Suprapubic skin (tissue), 3 donors: ENCODE data around the gene RMND5B.

Experiments used
- CTCF ChIP-seq, 2 donors: fragments of 200-600 bp in 1 of 2; fragments of 450-650 bp in 1 of 2; sonication (generic) in 1 of 2; IDR thresholded peaks; one replicate each; pipeline ENCODE4 v1.5.1; 2016 to 2019; ENCODE audit warnings: antibody characterized with exemption in 2 of 2, mild to moderate bottlenecking in 1 of 2, moderate library complexity in 1 of 2
- POLR2AphosphoS5 ChIP-seq, 3 donors: sonication (generic); formaldehyde crosslinking; IDR thresholded peaks; one replicate each; pipeline ENCODE4 v1.6.1; 2017; ENCODE audit warnings: antibody characterized with exemption in 3 of 3

- no peak for TF ChIP-seq CTCF (IDR thresholded peaks at IDR 0.05)
- TF ChIP-seq POLR2AphosphoS5 (IDR thresholded peaks at IDR 0.05), result no peak
These were observed 55.6 kb downstream of the RMND5B start for GRCh38 chr5:178186427-178186826.
